Right lobe of liver (tissue), 4 donors: ENCODE data around the gene GOLGB1.

Source experiments
- CTCF ChIP-seq, 4 donors: fragments of 200-600 bp in 3 of 4; fragments of 450-650 bp in 1 of 4; IDR thresholded peaks; one replicate each; pipeline versions ENCODE4 v1.5.1 to v1.8.0; 2016 to 2022; ENCODE audit warnings: antibody characterized with exemption in 4 of 4, mild to moderate bottlenecking in 2 of 4
- POLR2A ChIP-seq: fragments of 450-650 bp; IDR thresholded peaks from one replicate; pipeline ENCODE4 v1.6.1; 2017; ENCODE audit warnings: antibody characterized with exemption, mild to moderate bottlenecking
- donor health status: DM: no; HTN: no; CAD: no.
- donor health status: DM: no; HTN: no; CAD: no.
- donor health status: DM: no; HTN: yes; CAD: no.

GRCh38 chr3:121690777-121691405 lies 58.6 kb downstream of the GOLGB1 start:
- TF ChIP-seq CTCF (IDR thresholded peaks at IDR 0.05) (no peak), POLR2A (no peak)
